Effector CD4-positive, alpha-beta T cell (primary cell): Measurements from ENCODE around the gene SLC34A3.

Experiments used
- DNase-seq: peaks from one replicate; pipeline ENCODE4 v3.0.0-alpha.2; 2020

The SLC34A3 gene

DNA sequence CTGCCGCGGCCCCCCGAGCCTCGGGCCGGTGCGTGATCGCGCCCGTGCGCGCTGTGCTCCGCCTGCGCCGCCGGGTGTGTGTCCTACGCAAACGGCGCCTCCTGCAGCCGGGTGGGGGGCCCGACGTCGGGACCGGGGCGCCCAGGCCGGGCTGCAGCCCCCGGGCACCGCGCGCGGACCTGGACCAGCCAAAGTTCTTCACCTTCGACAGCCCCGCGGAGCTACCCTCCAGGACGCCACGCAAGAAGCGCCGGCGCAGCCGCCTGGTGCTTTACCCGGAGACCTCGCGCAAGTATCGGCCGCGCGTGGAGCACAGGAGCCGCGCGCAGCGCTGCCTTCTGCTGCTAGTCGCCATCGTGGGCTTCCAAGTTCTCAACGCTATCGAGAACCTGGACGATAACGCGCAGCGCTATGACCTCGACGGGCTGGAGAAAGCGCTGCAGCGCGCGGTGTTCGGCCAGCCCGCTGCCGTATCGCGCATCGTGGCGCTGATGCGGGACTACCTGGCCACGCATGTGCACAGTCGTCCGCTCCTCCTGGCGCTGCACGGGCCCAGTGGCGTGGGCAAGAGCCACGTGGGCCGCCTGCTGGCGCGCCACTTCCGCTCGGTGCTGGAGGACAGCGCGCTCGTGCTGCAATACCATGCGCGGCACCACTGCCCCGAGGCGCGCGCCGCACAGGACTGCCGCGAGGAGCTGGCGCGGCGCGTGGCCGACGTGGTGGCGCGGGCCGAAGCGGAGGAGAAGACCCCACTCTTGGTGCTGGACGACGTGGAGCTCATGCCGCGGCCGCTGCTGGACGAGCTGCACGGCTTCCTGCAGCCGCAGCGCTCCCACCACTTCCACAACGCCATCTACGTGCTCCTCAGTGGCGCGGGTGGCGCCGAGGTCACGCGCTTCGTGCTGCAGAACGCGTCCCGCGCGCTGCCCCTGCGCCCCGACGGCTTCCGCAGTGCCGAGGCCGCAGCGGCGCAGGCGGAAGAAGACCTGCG is 48.3 kb downstream of the SLC34A3 start:
- DNase-seq = no peak

- DNase-seq = no peak
Observed at GRCh38 chr9:137279741-137280473, 49.2 kb downstream of the SLC34A3 start.

- DNase-seq = no peak
Observed at GRCh38 chr9:137280474-137281344, 50.0 kb downstream of the SLC34A3 start.

DNA sequence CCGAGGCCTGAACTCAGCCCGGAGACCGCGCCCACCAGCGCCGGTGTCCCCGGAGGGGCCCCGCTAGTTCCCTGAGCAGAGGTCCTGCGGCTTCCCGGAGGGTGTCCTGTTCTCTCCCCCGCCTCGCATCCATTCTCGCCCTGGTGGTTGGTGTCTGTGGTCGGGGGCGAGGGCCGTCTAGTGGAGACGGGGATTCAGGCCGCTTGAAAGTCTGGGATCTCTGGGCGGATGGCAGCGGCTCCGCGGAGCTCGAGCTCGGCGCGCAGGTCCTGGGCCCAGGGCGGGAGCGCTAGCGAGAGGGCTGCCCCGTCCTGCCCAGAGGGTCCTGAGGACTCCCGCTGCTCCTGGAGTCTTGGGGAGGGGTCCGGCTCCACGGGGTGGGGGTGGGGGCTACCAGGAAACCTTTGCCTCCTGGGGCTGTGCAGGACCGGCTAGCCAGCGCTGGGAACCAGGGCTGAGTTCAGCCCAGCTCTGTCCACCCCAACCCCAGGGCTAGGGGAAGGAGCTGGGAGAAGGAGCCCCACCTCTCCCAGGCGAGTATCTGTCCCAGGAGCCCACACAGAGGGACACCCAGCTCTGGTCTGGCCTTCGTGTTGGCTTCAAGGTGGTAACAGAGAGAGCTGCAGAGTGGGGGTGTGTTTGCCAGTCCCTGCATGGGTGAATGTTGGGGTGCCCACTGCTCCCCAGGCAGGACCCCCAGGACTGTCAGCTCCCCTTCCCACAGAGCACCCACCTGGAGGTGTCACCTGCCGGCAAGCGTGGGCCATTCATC is 50.8 kb downstream of the SLC34A3 start:
- no peak for DNase-seq
